ENCODE data around the gene TSPAN16.

The TSPAN16 gene, protein sequence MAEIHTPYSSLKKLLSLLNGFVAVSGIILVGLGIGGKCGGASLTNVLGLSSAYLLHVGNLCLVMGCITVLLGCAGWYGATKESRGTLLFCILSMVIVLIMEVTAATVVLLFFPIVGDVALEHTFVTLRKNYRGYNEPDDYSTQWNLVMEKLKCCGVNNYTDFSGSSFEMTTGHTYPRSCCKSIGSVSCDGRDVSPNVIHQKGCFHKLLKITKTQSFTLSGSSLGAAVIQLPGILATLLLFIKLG

DNA sequence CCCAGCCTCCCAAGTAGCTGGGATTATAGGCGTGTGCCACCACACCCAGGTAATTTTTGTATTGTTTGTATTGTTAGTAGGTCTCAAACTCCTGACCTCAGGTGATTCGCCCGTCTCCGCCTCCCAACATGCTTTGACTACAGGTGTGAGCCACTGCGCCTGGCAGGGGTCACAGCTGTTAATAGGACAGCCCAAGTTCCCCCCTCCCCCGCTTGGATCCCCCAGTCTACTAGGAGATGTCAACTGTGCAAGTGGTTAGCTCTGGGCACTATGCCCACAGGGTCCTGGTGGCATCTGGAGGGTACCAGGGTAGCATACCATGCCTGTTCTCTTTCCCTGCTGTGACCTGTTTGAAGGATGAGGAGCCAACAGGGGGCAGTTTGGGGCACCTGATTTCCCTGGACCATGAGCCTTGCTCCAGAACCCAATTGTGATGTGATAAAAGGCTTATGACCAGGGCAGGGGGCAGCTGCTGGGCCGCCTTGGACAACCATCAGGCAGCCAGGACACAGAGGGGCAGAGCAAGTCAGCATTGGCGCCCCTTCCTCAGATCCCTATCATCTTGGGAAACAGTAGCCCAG is at the start of gene TSPAN16:
Gene TSPAN16, plus strand, starts transcription at position 496 of the 581 bp plus-strand sequence. CDS start 138 bp downstream, outside the sequence.
- DNase-seq: no peak
- Mint-ChIP-seq H3K4me1 (peaks cover 15% of the 10 kb centered on the region), H3K36me3 (ENCODE audit: low read depth) (no peaks in the 10 kb centered on the region), H3K9me3 (peaks cover 8% of the 10 kb centered on the region), H3K4me3 (no peak within 1 kb of the TSS), H3K27me3 (ENCODE audit: low read depth, poor library complexity) (peaks cover 33% of the 10 kb centered on the region), H3K27ac (no peak within 1 kb of the TSS)
- TF ChIP-seq, protein P1, sequence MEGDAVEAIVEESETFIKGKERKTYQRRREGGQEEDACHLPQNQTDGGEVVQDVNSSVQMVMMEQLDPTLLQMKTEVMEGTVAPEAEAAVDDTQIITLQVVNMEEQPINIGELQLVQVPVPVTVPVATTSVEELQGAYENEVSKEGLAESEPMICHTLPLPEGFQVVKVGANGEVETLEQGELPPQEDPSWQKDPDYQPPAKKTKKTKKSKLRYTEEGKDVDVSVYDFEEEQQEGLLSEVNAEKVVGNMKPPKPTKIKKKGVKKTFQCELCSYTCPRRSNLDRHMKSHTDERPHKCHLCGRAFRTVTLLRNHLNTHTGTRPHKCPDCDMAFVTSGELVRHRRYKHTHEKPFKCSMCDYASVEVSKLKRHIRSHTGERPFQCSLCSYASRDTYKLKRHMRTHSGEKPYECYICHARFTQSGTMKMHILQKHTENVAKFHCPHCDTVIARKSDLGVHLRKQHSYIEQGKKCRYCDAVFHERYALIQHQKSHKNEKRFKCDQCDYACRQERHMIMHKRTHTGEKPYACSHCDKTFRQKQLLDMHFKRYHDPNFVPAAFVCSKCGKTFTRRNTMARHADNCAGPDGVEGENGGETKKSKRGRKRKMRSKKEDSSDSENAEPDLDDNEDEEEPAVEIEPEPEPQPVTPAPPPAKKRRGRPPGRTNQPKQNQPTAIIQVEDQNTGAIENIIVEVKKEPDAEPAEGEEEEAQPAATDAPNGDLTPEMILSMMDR (IDR thresholded peaks at IDR 0.05): no peak

DNA sequence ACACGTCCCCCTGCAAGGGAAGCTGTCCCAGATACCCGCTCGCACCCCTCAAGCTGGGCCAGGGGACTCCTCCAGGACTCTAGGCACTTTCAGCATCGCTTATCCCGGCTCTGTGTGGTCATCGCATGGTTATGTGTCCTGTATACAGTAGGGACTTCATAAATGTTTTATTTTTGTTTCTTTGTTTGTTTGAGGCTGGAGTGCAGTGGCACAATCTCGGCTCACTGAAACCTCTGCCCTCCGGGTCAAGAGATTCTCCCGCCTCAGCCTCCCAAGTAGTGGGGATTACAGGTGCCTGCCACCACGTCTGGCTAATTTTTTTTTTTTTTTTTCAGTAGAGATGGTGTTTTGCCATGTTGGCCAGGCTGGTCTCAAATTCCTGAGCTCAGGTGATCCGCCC is 49.0 kb upstream of the TSPAN16 start:
- H3K4me1 Mint-ChIP-seq: peaks cover 10% of the 10 kb centered on the region
- no peaks in the 10 kb centered on the region for H3K9me3 Mint-ChIP-seq
- DNase-seq: no peak
- TF ChIP-seq, protein P1 (IDR thresholded peaks at IDR 0.05): no peak
- H3K4me3 Mint-ChIP-seq: no peak overlapping the region
- H3K27me3 Mint-ChIP-seq (ENCODE audit: low read depth, poor library complexity): peaks cover 3% of the 10 kb centered on the region
- no peak overlapping the region for H3K27ac Mint-ChIP-seq
- peaks cover 43% of the 10 kb centered on the region for H3K36me3 Mint-ChIP-seq (ENCODE audit: low read depth)

DNA sequence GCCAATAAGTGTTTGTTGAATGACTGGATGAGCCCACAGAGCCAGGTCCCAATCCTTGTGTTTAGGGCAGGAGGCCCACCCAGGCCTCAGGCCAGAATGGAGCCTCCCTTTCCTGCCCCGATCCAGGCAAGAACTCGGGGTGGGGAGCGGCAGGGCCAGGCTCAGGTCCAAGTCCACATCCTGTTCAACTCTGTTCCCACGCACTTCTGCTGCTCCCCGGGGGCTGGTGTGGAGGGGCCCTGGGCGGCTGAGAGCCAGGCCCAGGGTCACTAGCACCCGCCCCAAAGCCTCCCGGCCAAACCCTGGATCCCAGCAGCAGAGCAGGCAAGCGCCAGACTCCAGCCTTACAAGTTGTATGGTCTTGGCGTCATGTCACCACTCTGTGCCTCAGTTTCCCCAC is 48.6 kb upstream of the TSPAN16 start:
- no peak overlapping the region for H3K4me3 Mint-ChIP-seq
- peaks cover 3% of the 10 kb centered on the region for H3K27me3 Mint-ChIP-seq (ENCODE audit: low read depth, poor library complexity)
- DNase-seq: no peak
- H3K27ac Mint-ChIP-seq: no peak overlapping the region
- H3K4me1 Mint-ChIP-seq: peaks cover 9% of the 10 kb centered on the region
- H3K9me3 Mint-ChIP-seq: no peaks in the 10 kb centered on the region
- peaks cover 41% of the 10 kb centered on the region for H3K36me3 Mint-ChIP-seq (ENCODE audit: low read depth)
- TF ChIP-seq, protein P1 (IDR thresholded peaks at IDR 0.05): no peak

DNA sequence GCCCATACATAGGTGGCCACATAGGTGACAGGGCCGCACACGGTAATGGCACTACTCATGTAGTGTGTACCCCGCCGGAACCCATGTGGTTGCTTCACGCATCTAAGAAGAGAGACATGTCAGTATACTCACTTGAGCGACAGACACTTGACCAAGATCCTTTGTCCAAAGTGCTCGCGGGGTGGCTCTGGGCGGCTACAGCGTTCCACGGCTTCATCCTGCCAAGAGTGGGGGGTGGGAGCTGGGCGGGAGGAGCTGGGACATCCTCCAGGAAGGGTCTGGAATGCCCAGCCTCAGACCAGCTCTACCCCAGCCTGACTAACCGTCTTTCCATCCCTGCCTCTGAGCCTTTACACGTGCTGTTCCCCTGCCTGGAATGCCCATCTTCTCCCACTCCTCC is 48.0 kb upstream of the TSPAN16 start:
- Mint-ChIP-seq H3K4me1 (peaks cover 10% of the 10 kb centered on the region), H3K9me3 (no peaks in the 10 kb centered on the region), H3K4me3 (no peak overlapping the region), H3K27me3 (ENCODE audit: low read depth, poor library complexity) (peaks cover 3% of the 10 kb centered on the region), H3K36me3 (ENCODE audit: low read depth) (peaks cover 36% of the 10 kb centered on the region), H3K27ac (no peak overlapping the region)
- TF ChIP-seq, protein P1 (IDR thresholded peaks at IDR 0.05): no peak
- no peak for DNase-seq

DNA sequence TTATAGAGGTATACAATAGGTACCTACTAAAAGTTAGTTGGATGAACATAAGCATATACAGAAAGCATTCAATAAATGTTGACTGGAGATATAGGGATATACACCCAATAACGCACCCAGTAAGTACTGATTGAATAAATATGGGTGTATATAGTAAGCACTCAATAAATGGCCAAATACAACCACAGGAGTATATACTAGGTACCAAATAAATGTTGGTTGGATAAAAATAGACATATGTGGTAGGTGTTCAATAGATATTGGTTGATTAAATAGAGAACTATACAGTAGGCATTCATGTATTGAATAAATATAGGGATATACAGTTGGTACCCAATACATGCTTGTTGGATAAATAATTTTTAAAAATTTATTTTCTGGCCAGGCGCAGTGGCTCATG is 47.1 kb upstream of the TSPAN16 start:
- TF ChIP-seq, protein P1 (IDR thresholded peaks at IDR 0.05): no peak
- no peak for DNase-seq
- Mint-ChIP-seq H3K27me3 (ENCODE audit: low read depth, poor library complexity) (peaks cover 3% of the 10 kb centered on the region), H3K9me3 (no peaks in the 10 kb centered on the region), H3K4me1 (peaks cover 10% of the 10 kb centered on the region), H3K4me3 (no peak overlapping the region), H3K36me3 (ENCODE audit: low read depth) (peaks cover 32% of the 10 kb centered on the region), H3K27ac (no peak overlapping the region)

DNA sequence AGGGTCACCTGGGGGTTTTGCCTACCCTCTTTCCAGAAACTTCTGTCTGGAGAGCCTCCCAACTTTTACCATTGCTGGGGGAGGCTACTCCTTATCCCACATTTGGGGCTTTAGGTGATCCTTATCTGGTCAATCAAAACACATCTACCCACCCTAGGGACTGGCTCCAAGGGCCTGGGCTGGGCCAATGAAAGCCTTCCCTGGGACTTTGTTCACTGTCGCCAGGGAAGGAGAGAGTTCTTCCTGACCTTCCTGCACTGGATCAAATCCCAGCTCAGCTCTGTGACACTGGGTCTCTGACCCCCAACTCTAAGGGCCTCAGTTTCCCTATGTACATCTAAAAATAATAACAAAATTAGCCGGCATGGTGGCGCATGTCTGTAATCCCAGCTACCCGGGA is 44.7 kb upstream of the TSPAN16 start:
- no peak for DNase-seq
- no peak overlapping the region for H3K27ac Mint-ChIP-seq
- H3K4me1 Mint-ChIP-seq: peaks cover 17% of the 10 kb centered on the region
- H3K9me3 Mint-ChIP-seq: no peaks in the 10 kb centered on the region
- peaks cover 28% of the 10 kb centered on the region for H3K36me3 Mint-ChIP-seq (ENCODE audit: low read depth)
- no peak overlapping the region for H3K4me3 Mint-ChIP-seq
- TF ChIP-seq, protein P1 (IDR thresholded peaks at IDR 0.05): no peak
- peaks cover 3% of the 10 kb centered on the region for H3K27me3 Mint-ChIP-seq (ENCODE audit: low read depth, poor library complexity)

Data from nephron progenitor cell (in vitro differentiated cells).